GM23338 (cell line): ENCODE data around the gene AIRE. TPM values are rescaled to one million over a fixed set of nuclear protein-coding genes. Genes with fewer than 3 reads are reported as not detected.

Experiments used
- ATAC-seq: fragments of 200-7000 bp; cut with Tn5 transposase; 3 replicates; pipeline ENCODE4 v1.9.1; 2020
- DNase-seq: peaks from one replicate; pipeline ENCODE4 v3.0.0-alpha.2; 2015; ENCODE audit warnings: low spot score
- H2AFZ ChIP-seq: fragments of 200-600 bp; sonication (generic); 2 replicates; pipeline ENCODE4 v1.8.0; 2016; ENCODE audit warnings: antibody characterized with exemption, mild to moderate bottlenecking, moderate library complexity
- H3F3A ChIP-seq: fragments of 200-600 bp; sonication (generic); replicated peaks from 2 replicates; pipeline ENCODE4 v1.8.0; 2017; ENCODE audit warnings: antibody characterized with exemption, mixed run types, low read depth
- H3K27ac ChIP-seq: fragments of 200-600 bp; sonication (generic); 2 replicates; pipeline ENCODE4 v1.6.1; 2016; ENCODE audit warnings: low read depth
- H3K27me3 ChIP-seq: fragments of 200-600 bp; sonication (generic); 2 replicates; pipeline ENCODE4 v1.8.0; 2016; ENCODE audit warnings: mild to moderate bottlenecking, mixed run types, moderate library complexity; ENCODE audit not compliant: insufficient read depth
- H3K36me3 ChIP-seq: fragments of 200-600 bp; sonication (generic); 2 replicates; pipeline ENCODE4 v1.8.0; 2016; ENCODE audit warnings: mild to moderate bottlenecking; ENCODE audit not compliant: insufficient read depth
- H3K4me1 ChIP-seq: fragments of 200-600 bp; sonication (generic); 2 replicates; pipeline ENCODE4 v1.8.0; 2016; ENCODE audit warnings: mild to moderate bottlenecking, moderate library complexity; ENCODE audit not compliant: insufficient read depth
- H3K4me2 ChIP-seq: fragments of 200-600 bp; sonication (generic); 2 replicates; pipeline ENCODE4 v1.7.1; 2017; ENCODE audit warnings: mixed run types
- H3K4me3 ChIP-seq: fragments of 200-600 bp; sonication (generic); 2 replicates; pipeline ENCODE4 v1.6.1; 2016; ENCODE audit warnings: mixed run types
- H3K79me2 ChIP-seq: fragments of 200-600 bp; sonication (generic); replicated peaks from 2 replicates; pipeline ENCODE4 v1.8.0; 2017; ENCODE audit warnings: mild to moderate bottlenecking; ENCODE audit not compliant: insufficient read depth
- H3K9me2 ChIP-seq: fragments of 200-600 bp; sonication (generic); 2 replicates; pipeline ENCODE4 v1.8.0; 2017; ENCODE audit not compliant: insufficient read depth
- H4K20me1 ChIP-seq: fragments of 200-600 bp; sonication (generic); replicated peaks from 2 replicates; pipeline ENCODE4 v1.8.0; 2017; ENCODE audit warnings: mild to moderate bottlenecking; ENCODE audit not compliant: insufficient read depth
- H3K27ac Mint-ChIP-seq: 2 replicates; pipeline ENCODE4 v1.8.0; 2020; ENCODE audit warnings: inconsistent platforms, mild to moderate bottlenecking, moderate library complexity, mixed read lengths
- H3K27me3 Mint-ChIP-seq: 3 replicates; pipeline ENCODE4 v1.8.0; 2022; ENCODE audit warnings: low read depth, mild to moderate bottlenecking, moderate library complexity, mixed read lengths, inconsistent platforms; ENCODE audit not compliant: insufficient read depth, poor library complexity
- H3K36me3 Mint-ChIP-seq: 3 replicates; pipeline ENCODE4 v1.8.0; 2021; ENCODE audit warnings: low read depth, mild to moderate bottlenecking, inconsistent platforms, moderate library complexity, mixed read lengths
- H3K4me1 Mint-ChIP-seq: 3 replicates; pipeline ENCODE4 v1.8.0; 2020; ENCODE audit warnings: mild to moderate bottlenecking, inconsistent platforms, mixed read lengths
- H3K4me3 Mint-ChIP-seq: 3 replicates; pipeline ENCODE4 v1.8.0; 2021; ENCODE audit warnings: moderate library complexity, mild to moderate bottlenecking, inconsistent platforms, mixed read lengths
- H3K9me3 Mint-ChIP-seq: 3 replicates; pipeline ENCODE4 v1.8.0; 2020; ENCODE audit warnings: moderate library complexity, mild to moderate bottlenecking, inconsistent platforms, mixed read lengths
- ETS1 ChIP-seq: IDR thresholded peaks from 2 replicates; pipeline ENCODE4 v1.6.1; 2016; ENCODE audit warnings: antibody characterized with exemption
- EZH2 ChIP-seq: fragments of 200-600 bp; sonication (generic); IDR thresholded peaks from one replicate; pipeline ENCODE4 v1.8.0; 2017; ENCODE audit warnings: antibody characterized with exemption, mild to moderate bottlenecking, low read depth; ENCODE audit not compliant: unreplicated experiment
- EZH2phosphoT487 ChIP-seq: fragments of 200-600 bp; sonication (generic); IDR thresholded peaks from one replicate; pipeline ENCODE4 v1.8.1; 2018; ENCODE audit warnings: antibody characterized with exemption; ENCODE audit not compliant: unreplicated experiment
- JUNB ChIP-seq: IDR thresholded peaks from one replicate; pipeline ENCODE4 v1.6.1; 2016; ENCODE audit warnings: antibody characterized with exemption; ENCODE audit not compliant: unreplicated experiment
- NANOG ChIP-seq: IDR thresholded peaks from 2 replicates; pipeline ENCODE4 v1.6.1; 2016; ENCODE audit warnings: antibody characterized with exemption, borderline replicate concordance
- STAT1 ChIP-seq: IDR thresholded peaks from one replicate; pipeline ENCODE4 v1.6.1; 2016; ENCODE audit warnings: antibody characterized with exemption; ENCODE audit not compliant: unreplicated experiment
- ZNF114 ChIP-seq: fragments of 250-450 bp; sonication (Bioruptor Pico); IDR thresholded peaks from 2 replicates; pipeline ENCODE4 v1.5.0; 2020; ENCODE audit warnings: mild to moderate bottlenecking, moderate library complexity
- ZNF331 ChIP-seq: fragments of 250-450 bp; sonication (Bioruptor Pico); IDR thresholded peaks from 2 replicates; pipeline ENCODE4 v1.5.0; 2020; ENCODE audit warnings: low read depth, mild to moderate bottlenecking, moderate library complexity
- ZNF462 ChIP-seq: fragments of 250-450 bp; sonication (Bioruptor Pico); IDR thresholded peaks from 2 replicates; pipeline ENCODE4 v1.5.0; 2020; ENCODE audit warnings: mild to moderate bottlenecking, moderate library complexity
- polyA plus RNA-seq: library from polyadenylated mRNA; unstranded; fragments of >200 nt; fragmentation: Nextera tagmentation; extraction: Ambion mirVana; gene quantifications from 2 replicates; pipeline ENCODE4 v1.2.1, GENCODE V29; 2016
- total RNA-seq: library from RNA; depleted of rRNA; stranded (reverse); fragments of >200 nt; shearing (Covaris generic); gene quantifications from 2 replicates; pipeline ENCODE4 v1.2.3, GENCODE V29; 2014
- TF ChIP-seq, protein P1 (sequence below), 2 experiments: fragments of 200-600 bp in 1 of 2; sonication (generic) in 1 of 2; conservative IDR thresholded peaks; 2 replicates each; pipeline versions ENCODE4 v1.5.1 to v1.6.1; 2016 to 2017; ENCODE audit warnings: antibody characterized with exemption in 2 of 2, low read depth in 2 of 2, mild to moderate bottlenecking in 2 of 2, moderate library complexity in 1 of 2

The AIRE gene
- total and polyA plus RNA-seq, 2 experiments from 2014 or later, result 0.10 TPM; not detected in 1

GRCh38 chr21:44267655-44268142, 18.0 kb upstream of the AIRE start:
- no peaks in the 10 kb centered on the region for H3K27me3 ChIP-seq
- Mint-ChIP-seq H3K36me3 (no peaks in the 10 kb centered on the region), H3K27me3 (peaks cover 4% of the 10 kb centered on the region), H3K4me1 (peaks cover 4% of the 10 kb centered on the region; the same call in 2 of the 3 replicates), H3K27ac (no peak overlapping the region), H3K9me3 (no peaks in the 10 kb centered on the region), H3K4me3 (no peak overlapping the region)
- no peaks in the 10 kb centered on the region for H3K36me3 ChIP-seq
- TF ChIP-seq, protein P1, sequence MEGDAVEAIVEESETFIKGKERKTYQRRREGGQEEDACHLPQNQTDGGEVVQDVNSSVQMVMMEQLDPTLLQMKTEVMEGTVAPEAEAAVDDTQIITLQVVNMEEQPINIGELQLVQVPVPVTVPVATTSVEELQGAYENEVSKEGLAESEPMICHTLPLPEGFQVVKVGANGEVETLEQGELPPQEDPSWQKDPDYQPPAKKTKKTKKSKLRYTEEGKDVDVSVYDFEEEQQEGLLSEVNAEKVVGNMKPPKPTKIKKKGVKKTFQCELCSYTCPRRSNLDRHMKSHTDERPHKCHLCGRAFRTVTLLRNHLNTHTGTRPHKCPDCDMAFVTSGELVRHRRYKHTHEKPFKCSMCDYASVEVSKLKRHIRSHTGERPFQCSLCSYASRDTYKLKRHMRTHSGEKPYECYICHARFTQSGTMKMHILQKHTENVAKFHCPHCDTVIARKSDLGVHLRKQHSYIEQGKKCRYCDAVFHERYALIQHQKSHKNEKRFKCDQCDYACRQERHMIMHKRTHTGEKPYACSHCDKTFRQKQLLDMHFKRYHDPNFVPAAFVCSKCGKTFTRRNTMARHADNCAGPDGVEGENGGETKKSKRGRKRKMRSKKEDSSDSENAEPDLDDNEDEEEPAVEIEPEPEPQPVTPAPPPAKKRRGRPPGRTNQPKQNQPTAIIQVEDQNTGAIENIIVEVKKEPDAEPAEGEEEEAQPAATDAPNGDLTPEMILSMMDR (conservative IDR thresholded peaks at IDR 0.05; ENCODE audit: low read depth in 2 of 2), result peak; percentile 50 to 54
- no peak for TF ChIP-seq ZNF331
- H2AFZ ChIP-seq, result no peak overlapping the region
- no peaks in the 10 kb centered on the region; the same call in 1 of the 2 replicates for H3K4me1 ChIP-seq
- no peaks in the 10 kb centered on the region for H3K79me2 ChIP-seq
- H3F3A ChIP-seq, result no peaks in the 10 kb centered on the region
- ATAC-seq, result peak; percentile 83
- no peaks in the 10 kb centered on the region for H3K9me2 ChIP-seq
- peak; percentile 68 for DNase-seq
- H3K4me2 ChIP-seq, result no peak overlapping the region
- no peaks in the 10 kb centered on the region for H4K20me1 ChIP-seq
- no peak overlapping the region for H3K27ac ChIP-seq
- H3K4me3 ChIP-seq, result no peak overlapping the region

DNA sequence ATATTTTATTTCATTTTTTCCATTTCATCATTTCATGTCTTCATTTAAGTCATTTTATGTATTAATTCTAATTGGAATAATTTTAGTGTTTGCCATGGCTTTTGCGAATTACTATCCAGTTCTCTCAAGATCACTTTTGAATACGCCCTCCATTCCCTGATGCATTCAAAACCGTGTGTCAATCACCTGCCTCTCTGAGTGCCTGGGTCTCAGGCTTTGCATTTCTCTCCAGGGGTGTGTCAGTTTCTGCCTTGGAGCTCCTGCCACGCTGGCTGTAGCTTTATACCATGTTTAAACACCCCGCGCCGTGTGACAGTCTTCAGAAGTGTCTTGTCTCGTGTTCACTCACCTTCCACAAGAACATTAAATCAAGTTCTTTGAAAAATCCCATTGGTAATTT, 16.6 kb upstream of the AIRE start:
- no peak overlapping the region for H2AFZ ChIP-seq
- ATAC-seq, result no peak
- no peak overlapping the region for H3K27ac ChIP-seq
- H3K79me2 ChIP-seq, result no peaks in the 10 kb centered on the region
- no peak overlapping the region for H3K27ac Mint-ChIP-seq
- no peaks in the 10 kb centered on the region for H3K9me3 Mint-ChIP-seq
- H4K20me1 ChIP-seq, result no peaks in the 10 kb centered on the region
- TF ChIP-seq ZNF114 (no peak), ETS1 (no peak), STAT1 (no peak), EZH2phosphoT487 (no peak), ZNF331 (no peak), EZH2 (no peak), NANOG (no peak), ZNF462 (CRISPR knock-in tag) (no peak), JUNB (no peak)
- H3K9me2 ChIP-seq, result no peaks in the 10 kb centered on the region
- H3F3A ChIP-seq, result no peaks in the 10 kb centered on the region
- H3K4me2 ChIP-seq, result no peak overlapping the region
- H3K27me3 ChIP-seq, result no peaks in the 10 kb centered on the region
- no peak for DNase-seq
- no peak overlapping the region for H3K4me3 Mint-ChIP-seq
- H3K36me3 ChIP-seq, result no peaks in the 10 kb centered on the region
- H3K27me3 Mint-ChIP-seq, result peaks cover 3% of the 10 kb centered on the region
- H3K36me3 Mint-ChIP-seq, result no peaks in the 10 kb centered on the region
- no peaks in the 10 kb centered on the region for H3K4me1 ChIP-seq
- H3K4me1 Mint-ChIP-seq, result no peaks in the 10 kb centered on the region
- no peak overlapping the region for H3K4me3 ChIP-seq
